Keratinocyte (primary cell): ENCODE measurements around the gene CFAP300. TPM values are rescaled to one million over a fixed set of nuclear protein-coding genes. Genes with fewer than 3 reads are reported as not detected.
A peak's percentile ranks its signal among the peaks of the same experiment; 100 is the strongest.

ENCODE experiments used
- DNase-seq: peaks from one replicate; pipeline ENCODE4 v3.0.0-alpha.2; 2011; ENCODE audit warnings: low read depth, missing footprints, low spot score
- FAIRE-seq: peaks from 2 replicates; lab custom pipeline; 2011; peaks lifted over from hg19 to GRCh38; lab: Jason Lieb, UNC
- H2AFZ ChIP-seq: 2 replicates; pipeline ENCODE4 v1.6.0; 2012; ENCODE audit warnings: low read length, control low read depth, inconsistent platforms; ENCODE audit not compliant: control insufficient read depth
- H3K27ac ChIP-seq: 2 replicates; pipeline ENCODE4 v1.5.1; 2011; ENCODE audit warnings: low read length; ENCODE audit not compliant: control insufficient read depth, insufficient read depth
- H3K27me3 ChIP-seq: 3 replicates; pipeline ENCODE4 v1.6.0; 2011; ENCODE audit warnings: low read length; ENCODE audit not compliant: control insufficient read depth, insufficient read depth; ENCODE audit errors: extremely low read depth
- H3K36me3 ChIP-seq, 2 experiments: 2 replicates in 1 of 2; 3 replicates in 1 of 2; pipeline ENCODE4 v1.5.1; 2011; ENCODE audit warnings: low read length in 2 of 2, mild to moderate bottlenecking in 1 of 2; ENCODE audit not compliant: control insufficient read depth in 2 of 2, insufficient read depth in 2 of 2; ENCODE audit errors: extremely low read depth in 1 of 2
- H3K4me1 ChIP-seq: 3 replicates; pipeline ENCODE4 v1.5.1; 2011; ENCODE audit warnings: low read length; ENCODE audit not compliant: control insufficient read depth, insufficient read depth; ENCODE audit errors: extremely low read depth
- H3K4me2 ChIP-seq: 3 replicates; pipeline ENCODE4 v1.6.0; 2011; ENCODE audit warnings: low read depth, low read length; ENCODE audit not compliant: control insufficient read depth, insufficient read depth; ENCODE audit errors: extremely low read depth
- H3K4me3 ChIP-seq, 3 experiments: fragments of 200-600 bp in 1 of 3; sonication (generic) in 1 of 3; 2 replicates in 2 of 3; 3 replicates in 1 of 3; pipeline ENCODE4 v1.5.1; 2011 to 2016; ENCODE audit warnings: low read length in 3 of 3, mild to moderate bottlenecking in 3 of 3, control low read depth in 2 of 3, inconsistent platforms in 1 of 3, low read depth in 1 of 3, mixed read lengths in 1 of 3, mixed run types in 1 of 3, moderate library complexity in 1 of 3; ENCODE audit not compliant: control insufficient read depth in 2 of 3, insufficient read depth in 2 of 3; ENCODE audit errors: extremely low read depth in 1 of 3
- H3K79me2 ChIP-seq: 2 replicates; pipeline ENCODE4 v1.6.0; 2012; ENCODE audit warnings: low read length; ENCODE audit not compliant: control insufficient read depth, insufficient read depth
- H3K9ac ChIP-seq: 3 replicates; pipeline ENCODE4 v1.6.0; 2011; ENCODE audit warnings: low read length; ENCODE audit not compliant: control insufficient read depth, insufficient read depth; ENCODE audit errors: extremely low read depth
- H3K9me1 ChIP-seq: 3 replicates; pipeline ENCODE4 v1.6.0; 2011; ENCODE audit warnings: low read length; ENCODE audit not compliant: control insufficient read depth, insufficient read depth; ENCODE audit errors: extremely low read depth
- H3K9me3 ChIP-seq: 2 replicates; pipeline ENCODE4 v1.5.1; 2012; ENCODE audit warnings: low read depth, low read length; ENCODE audit not compliant: control insufficient read depth
- H4K20me1 ChIP-seq: 3 replicates; pipeline ENCODE4 v1.6.0; 2011; ENCODE audit warnings: low read length; ENCODE audit not compliant: control insufficient read depth, insufficient read depth; ENCODE audit errors: extremely low read depth
- EZH2 ChIP-seq: IDR thresholded peaks from one replicate; pipeline ENCODE4 v1.6.1; 2012; ENCODE audit warnings: inconsistent platforms, mild to moderate bottlenecking, low read length, moderate library complexity
- dilution Hi-C: fragments of 300-500 bp; cut with MboI; formaldehyde crosslinking; loops from one replicate; pipeline ENCODE4 v1.7.0; 2020; ENCODE audit warnings: low sequenced_read_pairs; ENCODE audit not compliant: extremely low pct_ligation_motif_present
- polyA plus RNA-seq, 5 experiments: library from polyadenylated mRNA; depleted of rRNA in 3 of 5; stranded (reverse) in 3 of 5; stranded (forward) in 1 of 5; unstranded in 1 of 5; fragments of >200 nt; gene quantifications; 1 replicate in 1 of 5; 2 replicates in 3 of 5; 3 replicates in 1 of 5; pipeline versions ENCODE4 v1.2.1 to v1.2.3, GENCODE V29; 2011 to 2012; ENCODE audit warnings: missing spikeins in 2 of 5, low read depth in 1 of 5, low replicate concordance in 1 of 5
- TF ChIP-seq, protein P1 (sequence below), 3 experiments: IDR thresholded peaks in 1 of 3; conservative IDR thresholded peaks in 1 of 3; optimal IDR thresholded peaks in 1 of 3; 2 replicates in 2 of 3; 3 replicates in 1 of 3; pipeline versions ENCODE3 to v1.5.1; 2011; ENCODE audit warnings: low read length in 3 of 3, mild to moderate bottlenecking in 3 of 3, moderate library complexity in 2 of 3, control low read depth in 1 of 3, inconsistent platforms in 1 of 3; ENCODE audit not compliant: insufficient read depth in 2 of 3; ENCODE audit errors: extremely low read depth in 1 of 3

CFAP300 gene
- polyA plus RNA-seq, 1 donor (not counting 4 experiments of a cell fraction or from before 2014, with no cell fraction given) = 2.6 TPM

DNA sequence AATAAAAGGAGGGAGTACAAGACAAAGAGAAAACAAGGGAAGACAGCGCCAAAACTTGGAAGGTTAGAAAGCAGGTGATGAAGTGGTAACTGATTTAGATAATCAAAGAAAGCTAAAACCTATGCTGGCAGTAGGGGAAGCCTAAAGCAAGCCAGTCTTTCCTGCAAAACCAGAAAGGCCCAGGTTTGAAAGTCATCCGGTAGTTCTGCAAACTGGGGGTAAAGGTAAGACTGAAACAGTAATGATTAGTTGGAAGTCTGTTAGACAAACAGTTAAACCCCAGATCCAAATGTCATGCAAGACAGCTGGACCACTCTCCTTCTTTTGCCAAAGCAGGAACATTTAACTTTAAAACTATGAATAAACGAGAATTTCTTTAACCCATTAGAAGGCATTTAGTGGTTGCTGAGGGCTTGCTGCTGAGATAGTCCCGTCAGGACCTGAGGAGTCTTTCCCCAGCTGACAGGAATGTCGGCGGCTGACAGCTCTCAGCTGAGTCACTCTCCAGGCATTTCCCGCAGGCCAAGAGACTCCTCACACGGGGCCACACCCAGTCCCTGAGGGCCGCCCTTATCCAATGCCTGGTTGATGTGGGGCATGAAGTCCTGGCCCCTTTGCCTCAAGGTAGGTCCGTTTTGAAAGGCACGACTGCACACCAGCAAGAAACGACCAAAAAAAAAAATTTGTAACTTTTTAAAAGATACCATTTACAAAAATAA lies 36.3 kb upstream of the CFAP300 start:
- TF ChIP-seq, protein P1, sequence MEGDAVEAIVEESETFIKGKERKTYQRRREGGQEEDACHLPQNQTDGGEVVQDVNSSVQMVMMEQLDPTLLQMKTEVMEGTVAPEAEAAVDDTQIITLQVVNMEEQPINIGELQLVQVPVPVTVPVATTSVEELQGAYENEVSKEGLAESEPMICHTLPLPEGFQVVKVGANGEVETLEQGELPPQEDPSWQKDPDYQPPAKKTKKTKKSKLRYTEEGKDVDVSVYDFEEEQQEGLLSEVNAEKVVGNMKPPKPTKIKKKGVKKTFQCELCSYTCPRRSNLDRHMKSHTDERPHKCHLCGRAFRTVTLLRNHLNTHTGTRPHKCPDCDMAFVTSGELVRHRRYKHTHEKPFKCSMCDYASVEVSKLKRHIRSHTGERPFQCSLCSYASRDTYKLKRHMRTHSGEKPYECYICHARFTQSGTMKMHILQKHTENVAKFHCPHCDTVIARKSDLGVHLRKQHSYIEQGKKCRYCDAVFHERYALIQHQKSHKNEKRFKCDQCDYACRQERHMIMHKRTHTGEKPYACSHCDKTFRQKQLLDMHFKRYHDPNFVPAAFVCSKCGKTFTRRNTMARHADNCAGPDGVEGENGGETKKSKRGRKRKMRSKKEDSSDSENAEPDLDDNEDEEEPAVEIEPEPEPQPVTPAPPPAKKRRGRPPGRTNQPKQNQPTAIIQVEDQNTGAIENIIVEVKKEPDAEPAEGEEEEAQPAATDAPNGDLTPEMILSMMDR (optimal IDR thresholded peaks at IDR 0.05 in 1 of 3, IDR thresholded peaks at IDR 0.05 in 1 of 3, conservative IDR thresholded peaks at IDR 0.05 in 1 of 3; ENCODE audit: extremely low read depth in 1 of 3, insufficient read depth in 2 of 3, low read length in 3 of 3) = no peak
- no peak for TF ChIP-seq EZH2
- peak overlapping the region; percentile 89 for H3K4me2 ChIP-seq
- H3K27ac ChIP-seq = peak overlapping the region; percentile 43
- H3K4me1 ChIP-seq = peaks cover 33% of the 10 kb centered on the region
- DNase-seq = peak; percentile 58
- peak; percentile 96 for FAIRE-seq
- H3K27me3 ChIP-seq = no peaks in the 10 kb centered on the region
- H3K36me3 ChIP-seq = no peaks in the 10 kb centered on the region
- peak overlapping the region; percentile 42 for H2AFZ ChIP-seq
- H3K9ac ChIP-seq = no peak overlapping the region
- H4K20me1 ChIP-seq = no peaks in the 10 kb centered on the region
- no peaks in the 10 kb centered on the region for H3K79me2 ChIP-seq
- dilution Hi-C loops = no loop called here
- peak overlapping the region in 2 of 3 experiments; percentile 45 to 52 for H3K4me3 ChIP-seq
- no peaks in the 10 kb centered on the region for H3K9me3 ChIP-seq
- H3K9me1 ChIP-seq = no peaks in the 10 kb centered on the region

DNA sequence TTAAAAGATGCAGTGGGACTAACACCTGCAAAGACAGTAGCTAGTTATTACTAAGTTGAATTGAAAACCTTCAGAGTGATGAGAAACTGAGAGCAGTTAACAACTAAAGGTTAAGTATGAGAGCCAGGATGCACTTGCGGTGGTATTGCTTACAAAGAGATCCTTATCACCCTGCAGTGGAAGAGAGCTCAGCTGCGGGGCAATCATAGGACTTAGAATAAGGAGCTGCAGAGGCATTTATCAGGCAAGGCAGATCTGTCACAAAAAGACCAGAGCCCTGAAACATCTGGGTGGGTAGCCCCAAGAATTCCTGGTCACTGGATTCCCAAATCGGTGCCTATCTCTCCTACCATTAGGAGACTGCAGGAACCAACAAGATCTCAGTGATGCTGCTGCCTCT lies 34.3 kb upstream of the CFAP300 start:
- H3K27me3 ChIP-seq = no peaks in the 10 kb centered on the region
- FAIRE-seq = peak; percentile 48
- dilution Hi-C loops = no loop called here

More for the DNA sequence above, 34.3 kb upstream of the CFAP300 start:
- Histone ChIP-seq H3K27ac (no peak overlapping the region), H3K4me3 (no peak overlapping the region), H4K20me1 (no peaks in the 10 kb centered on the region), H3K79me2 (no peaks in the 10 kb centered on the region), H3K4me2 (no peak overlapping the region), H3K9ac (no peak overlapping the region), H3K9me3 (no peaks in the 10 kb centered on the region), H3K36me3 (no peaks in the 10 kb centered on the region), H3K4me1 (peaks cover 27% of the 10 kb centered on the region), H3K9me1 (no peaks in the 10 kb centered on the region), H2AFZ (no peak overlapping the region)
- TF ChIP-seq, protein P1 (optimal IDR thresholded peaks at IDR 0.05 in 1 of 3, IDR thresholded peaks at IDR 0.05 in 1 of 3, conservative IDR thresholded peaks at IDR 0.05 in 1 of 3; ENCODE audit: extremely low read depth in 1 of 3, insufficient read depth in 2 of 3, low read length in 3 of 3) = no peak
- TF ChIP-seq EZH2 = no peak
- no peak for DNase-seq
